Breast epithelium (tissue), 4 donors: ENCODE results near the gene GP9. TPM values are rescaled to one million over a fixed set of nuclear protein-coding genes. Genes with fewer than 3 reads are reported as not detected.

Experiments used
- DNase-seq, 2 donors: peaks; one replicate each; pipeline ENCODE4 v3.0.0-alpha.2; 2019; ENCODE audit warnings: low spot score in 2 of 2
- H3K27ac ChIP-seq, 2 donors: fragments of 200-600 bp; sonication (generic) in 1 of 2; one replicate each; pipeline ENCODE4 v1.5.1; 2016 to 2019; ENCODE audit warnings: mild to moderate bottlenecking in 1 of 2
- H3K27me3 ChIP-seq, 2 donors: fragments of 200-600 bp; sonication (generic) in 1 of 2; one replicate each; pipeline versions ENCODE4 v1.5.1 to v1.6.0; 2017 to 2019; ENCODE audit warnings: control low read depth in 1 of 2, mild to moderate bottlenecking in 1 of 2
- H3K36me3 ChIP-seq: fragments of 200-600 bp; one replicate; pipeline ENCODE4 v1.5.1; 2019
- H3K4me1 ChIP-seq, 2 donors: fragments of 200-600 bp; sonication (generic); one replicate each; pipeline ENCODE4 v1.5.1; 2016 to 2019; ENCODE audit warnings: control low read depth in 1 of 2
- H3K4me3 ChIP-seq, 3 donors: fragments of 200-600 bp; sonication (generic); 1 replicate in 2 of 3; 2 replicates in 1 of 3; pipeline ENCODE4 v1.5.1; 2016 to 2019; ENCODE audit warnings: mild to moderate bottlenecking in 3 of 3, moderate library complexity in 2 of 3
- H3K9me3 ChIP-seq, 2 donors: fragments of 200-600 bp; sonication (generic) in 1 of 2; one replicate each; pipeline ENCODE4 v1.5.1; 2016 to 2019; ENCODE audit warnings: control low read depth in 1 of 2
- POLR2A ChIP-seq: fragments of 450-650 bp; IDR thresholded peaks from one replicate; pipeline ENCODE4 v1.6.1; 2016; ENCODE audit warnings: antibody characterized with exemption, mild to moderate bottlenecking, moderate library complexity
- POLR2AphosphoS5 ChIP-seq, 3 donors: sonication (generic); formaldehyde crosslinking; IDR thresholded peaks; one replicate each; pipeline ENCODE4 v1.6.1; 2017; ENCODE audit warnings: antibody characterized with exemption in 3 of 3
- intact Hi-C: fragments of 100-400 bp; cut with DNase I; formaldehyde crosslinking; loops from one replicate; pipeline ENCODE4 v1.15.1; 2023; ENCODE audit warnings: low total_unique reads
- total RNA-seq, 3 donors: library from RNA; depleted of rRNA; stranded (reverse); fragments of >200 nt; gene quantifications; one replicate each; pipeline ENCODE4 v1.1.0, GENCODE V29; 2016
- TF ChIP-seq, protein P1 (sequence below), 3 donors: fragments of 450-650 bp; IDR thresholded peaks; one replicate each; pipeline ENCODE4 v1.5.1; 2016 to 2017; ENCODE audit warnings: antibody characterized with exemption in 3 of 3, mild to moderate bottlenecking in 3 of 3, moderate library complexity in 3 of 3

The GP9 gene
- total RNA-seq, 3 donors from 2014 or later, result 0.48 TPM; not detected in 2

DNA sequence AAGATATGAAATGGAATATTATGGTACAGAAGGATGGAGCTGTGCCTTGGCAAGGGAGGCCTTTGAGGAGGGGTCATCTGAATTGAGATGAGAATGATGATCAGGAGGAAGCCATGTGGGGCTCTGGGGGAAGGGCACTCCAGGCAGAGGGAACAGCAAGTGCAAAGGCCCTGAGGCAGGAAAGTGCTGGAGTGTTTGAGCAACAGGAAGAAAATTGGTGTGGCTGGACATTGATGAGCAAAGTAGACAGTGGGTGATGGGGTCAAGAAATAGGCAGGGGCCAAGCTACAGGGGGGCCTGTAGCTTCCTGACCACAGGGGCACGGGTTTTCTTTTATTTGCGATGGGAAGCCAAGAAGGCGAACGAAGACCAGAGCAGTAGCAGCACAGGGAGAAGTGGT is 3.3 kb upstream of the GP9 start:
- no peaks in the 10 kb centered on the region for H3K27me3 ChIP-seq
- H3K27ac ChIP-seq, result no peak overlapping the region
- intact Hi-C loops, result no loop called here
- H3K9me3 ChIP-seq, result no peaks in the 10 kb centered on the region
- DNase-seq, result no peak
- no peaks in the 10 kb centered on the region for H3K36me3 ChIP-seq
- TF ChIP-seq POLR2A (no peak), POLR2AphosphoS5 (IDR thresholded peaks at IDR 0.05) (no peak)
- TF ChIP-seq, protein P1, sequence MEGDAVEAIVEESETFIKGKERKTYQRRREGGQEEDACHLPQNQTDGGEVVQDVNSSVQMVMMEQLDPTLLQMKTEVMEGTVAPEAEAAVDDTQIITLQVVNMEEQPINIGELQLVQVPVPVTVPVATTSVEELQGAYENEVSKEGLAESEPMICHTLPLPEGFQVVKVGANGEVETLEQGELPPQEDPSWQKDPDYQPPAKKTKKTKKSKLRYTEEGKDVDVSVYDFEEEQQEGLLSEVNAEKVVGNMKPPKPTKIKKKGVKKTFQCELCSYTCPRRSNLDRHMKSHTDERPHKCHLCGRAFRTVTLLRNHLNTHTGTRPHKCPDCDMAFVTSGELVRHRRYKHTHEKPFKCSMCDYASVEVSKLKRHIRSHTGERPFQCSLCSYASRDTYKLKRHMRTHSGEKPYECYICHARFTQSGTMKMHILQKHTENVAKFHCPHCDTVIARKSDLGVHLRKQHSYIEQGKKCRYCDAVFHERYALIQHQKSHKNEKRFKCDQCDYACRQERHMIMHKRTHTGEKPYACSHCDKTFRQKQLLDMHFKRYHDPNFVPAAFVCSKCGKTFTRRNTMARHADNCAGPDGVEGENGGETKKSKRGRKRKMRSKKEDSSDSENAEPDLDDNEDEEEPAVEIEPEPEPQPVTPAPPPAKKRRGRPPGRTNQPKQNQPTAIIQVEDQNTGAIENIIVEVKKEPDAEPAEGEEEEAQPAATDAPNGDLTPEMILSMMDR (IDR thresholded peaks at IDR 0.05), result no peak
- H3K4me1 ChIP-seq, result peaks cover 4 to 7% of the 10 kb centered on the region in 2 donors
- H3K4me3 ChIP-seq, result no peak overlapping the region

DNA sequence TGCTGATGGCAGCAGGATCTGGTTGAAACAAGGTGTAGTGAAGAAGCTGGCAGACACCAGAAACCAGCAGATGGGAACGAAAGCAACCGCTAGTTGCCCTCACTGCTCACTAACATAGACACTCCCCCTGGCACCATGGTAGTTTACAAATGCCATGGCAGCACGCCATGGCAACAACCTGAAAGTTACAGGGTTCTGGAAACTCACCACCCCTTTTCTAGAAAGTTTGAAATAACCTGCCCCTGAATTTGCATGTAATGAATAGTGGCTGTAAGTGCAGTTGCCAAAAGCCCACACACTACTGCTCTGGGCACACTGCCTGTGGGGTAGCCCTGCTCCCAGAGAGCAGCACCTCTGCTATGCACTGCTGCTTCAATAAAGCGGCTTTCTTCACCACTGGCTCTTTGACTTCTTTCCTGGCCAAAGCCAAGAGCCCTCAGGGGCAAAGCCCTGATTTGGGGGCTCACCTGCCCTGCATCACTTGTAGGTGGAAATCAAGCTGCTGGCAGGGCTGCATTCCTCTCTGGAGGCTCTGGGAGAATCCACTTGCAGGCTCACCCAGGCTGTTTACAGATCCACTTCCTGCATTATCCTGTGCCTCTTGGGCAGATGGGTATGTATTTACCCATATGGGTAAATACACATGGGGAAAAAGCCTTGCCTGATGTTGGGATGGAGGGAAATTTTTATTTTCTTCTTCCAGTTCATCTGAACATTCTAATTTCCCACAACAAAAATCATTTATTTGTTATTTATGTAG is 2.0 kb upstream of the GP9 start:
- TF ChIP-seq, protein P1 (IDR thresholded peaks at IDR 0.05), result no peak
- TF ChIP-seq POLR2A (no peak), POLR2AphosphoS5 (IDR thresholded peaks at IDR 0.05) (no peak)
- DNase-seq, result peak in 1 of 2 donors; percentile 53

GRCh38 chr3:129059311-129059958 is 1.1 kb upstream of the GP9 start:
- no peaks in the 10 kb centered on the region for H3K27me3 ChIP-seq
- no peak for DNase-seq
- H3K4me1 ChIP-seq, result no peaks in the 10 kb centered on the region
- no peaks in the 10 kb centered on the region for H3K36me3 ChIP-seq
- H3K27ac ChIP-seq, result peak overlapping the region in 1 of 2 donors; percentile 65
- TF ChIP-seq POLR2A, result no peak
- TF ChIP-seq POLR2AphosphoS5 (IDR thresholded peaks at IDR 0.05), result no peak
- TF ChIP-seq, protein P1 (IDR thresholded peaks at IDR 0.05), result no peak
- H3K9me3 ChIP-seq, result no peaks in the 10 kb centered on the region
- intact Hi-C loops, result no loop called here
- no peak overlapping the region for H3K4me3 ChIP-seq

More for the DNA sequence above, 2.0 kb upstream of the GP9 start:
- Histone ChIP-seq H3K9me3 (no peaks in the 10 kb centered on the region), H3K4me3 (no peak overlapping the region), H3K27ac (peak overlapping the region; percentile 62 to 65), H3K36me3 (no peaks in the 10 kb centered on the region), H3K27me3 (no peaks in the 10 kb centered on the region), H3K4me1 (no peaks in the 10 kb centered on the region)
- intact Hi-C loops, result no loop called here

GRCh38 chr3:129061023-129061887 is 676 bp downstream of the GP9 start:
- H3K27me3 ChIP-seq, result no peaks in the 10 kb centered on the region
- TF ChIP-seq, protein P1 (IDR thresholded peaks at IDR 0.05), result no peak
- no peak for TF ChIP-seq POLR2A
- TF ChIP-seq POLR2AphosphoS5 (IDR thresholded peaks at IDR 0.05), result no peak
- H3K4me3 ChIP-seq, result no peak overlapping the region
- H3K4me1 ChIP-seq, result no peaks in the 10 kb centered on the region
- H3K36me3 ChIP-seq, result no peaks in the 10 kb centered on the region
- no peak for DNase-seq
- no peak overlapping the region for H3K27ac ChIP-seq
- intact Hi-C loops, result no loop called here
- no peaks in the 10 kb centered on the region for H3K9me3 ChIP-seq
